ENCODE results near the gene DOK1.

Gene DOK1

GRCh38 chr2:74567881-74568280 is 13.4 kb downstream of the DOK1 start:
- no peak for DNase-seq (ENCODE audit: low read depth in 2 of 2)

- no peak for DNase-seq (ENCODE audit: low read depth in 2 of 2)
Observed at GRCh38 chr2:74569686-74570085, 15.2 kb downstream of the DOK1 start.

GRCh38 chr2:74571058-74571457 is 16.5 kb downstream of the DOK1 start:
- no peak for DNase-seq (ENCODE audit: low read depth in 2 of 2)

- no peak for DNase-seq (ENCODE audit: low read depth in 2 of 2)
Observed at GRCh38 chr2:74572178-74572925, 17.8 kb downstream of the DOK1 start.

- no peak for DNase-seq (ENCODE audit: low read depth in 2 of 2)
Observed at GRCh38 chr2:74573747-74574562, 19.4 kb downstream of the DOK1 start.

GRCh38 chr2:74575320-74575719 is 20.8 kb downstream of the DOK1 start:
- DNase-seq (ENCODE audit: low read depth in 2 of 2): no peak

- DNase-seq (ENCODE audit: low read depth in 2 of 2): no peak
Observed at GRCh38 chr2:74576211-74576862, 21.8 kb downstream of the DOK1 start.

GRCh38 chr2:74576863-74577229 is 22.3 kb downstream of the DOK1 start:
- DNase-seq (ENCODE audit: low read depth in 2 of 2): no peak

GRCh38 chr2:74577448-74577847 is 22.9 kb downstream of the DOK1 start:
- no peak for DNase-seq (ENCODE audit: low read depth in 2 of 2)

GRCh38 chr2:74578408-74578807 is 23.9 kb downstream of the DOK1 start:
- DNase-seq (ENCODE audit: low read depth in 2 of 2): no peak

GRCh38 chr2:74581463-74581862 is 26.9 kb downstream of the DOK1 start:
- no peak for DNase-seq (ENCODE audit: low read depth in 2 of 2)

- DNase-seq (ENCODE audit: low read depth in 2 of 2): no peak
Observed at GRCh38 chr2:74582184-74582583, 27.7 kb downstream of the DOK1 start.

- DNase-seq (ENCODE audit: low read depth in 2 of 2): no peak
Observed at GRCh38 chr2:74583504-74583903, 29.0 kb downstream of the DOK1 start.

GRCh38 chr2:74584088-74584645 is 29.6 kb downstream of the DOK1 start:
- DNase-seq (ENCODE audit: low read depth in 2 of 2): no peak

GRCh38 chr2:74585406-74586185 is 31.1 kb downstream of the DOK1 start:
- no peak for DNase-seq (ENCODE audit: low read depth in 2 of 2)

GRCh38 chr2:74587664-74588277 is 33.3 kb downstream of the DOK1 start:
- peak; percentile 20 to 32 for DNase-seq (ENCODE audit: low read depth in 2 of 2)

GRCh38 chr2:74588664-74589063 is 34.1 kb downstream of the DOK1 start:
- no peak for DNase-seq (ENCODE audit: low read depth in 2 of 2)

GRCh38 chr2:74593826-74594772 is 39.6 kb downstream of the DOK1 start:
- DNase-seq (ENCODE audit: low read depth in 2 of 2): no peak

- DNase-seq (ENCODE audit: low read depth in 2 of 2): no peak
Observed at GRCh38 chr2:74596584-74596983, 42.1 kb downstream of the DOK1 start.

- no peak for DNase-seq (ENCODE audit: low read depth in 2 of 2)
Observed at GRCh38 chr2:74597410-74597809, 42.9 kb downstream of the DOK1 start.

Data from stimulated activated CD8-positive, alpha-beta memory T cell treated with anti-CD3 and anti-CD28 coated beads, Interleukin-2, amount 100 ng/mL, for 48 hours (primary cell).